HFFc6 (cell line): ENCODE measurements around the gene CHCHD5. TPM values are rescaled to one million over a fixed set of nuclear protein-coding genes. Genes with fewer than 3 reads are reported as not detected.

Source experiments
- DNase-seq: peaks from one replicate; pipeline ENCODE4 v3.0.0-alpha.2; 2018
- H3K27ac Mint-ChIP-seq: 2 replicates; pipeline ENCODE4 v1.8.0; 2020; ENCODE audit warnings: mild to moderate bottlenecking, mixed read lengths
- H3K27me3 Mint-ChIP-seq: 2 replicates; pipeline ENCODE4 v1.8.0; 2021; ENCODE audit warnings: mild to moderate bottlenecking, moderate library complexity, mixed read lengths; ENCODE audit not compliant: insufficient read depth
- H3K36me3 Mint-ChIP-seq: 2 replicates; pipeline ENCODE4 v1.8.0; 2021; ENCODE audit warnings: low read depth, mixed read lengths
- H3K4me1 Mint-ChIP-seq: 2 replicates; pipeline ENCODE4 v1.8.0; 2020; ENCODE audit warnings: low read depth, mixed read lengths
- H3K4me3 Mint-ChIP-seq: 2 replicates; pipeline ENCODE4 v1.8.0; 2020; ENCODE audit warnings: mild to moderate bottlenecking, moderate library complexity, mixed read lengths
- H3K9me3 Mint-ChIP-seq: 2 replicates; pipeline ENCODE4 v1.8.0; 2020; ENCODE audit warnings: mild to moderate bottlenecking, mixed read lengths
- CTCF ChIP-seq: fragments of 200-600 bp; sonication (generic); IDR thresholded peaks from 2 replicates; pipeline ENCODE4 v1.5.0; 2021; ENCODE audit warnings: antibody characterized with exemption, mild to moderate bottlenecking
- total RNA-seq, 6 experiments: library from RNA; stranded (reverse); fragmentation: NEBNext Ultra II Directional; extraction: Animal tissue kit (Norgen Biotek cat#: 25700); gene quantifications; 2 replicates in 1 of 6; 3 replicates in 5 of 6; pipeline ENCODE4 v1.2.3, GENCODE V29; 2021

The CHCHD5 gene
- total RNA-seq, 6 experiments from 2014 or later: 26.9 to 43.2 (median 32.6) TPM

- no peaks in the 10 kb centered on the region for H3K36me3 Mint-ChIP-seq
- DNase-seq: no peak
- no peak overlapping the region for H3K4me3 Mint-ChIP-seq
- peaks cover 41% of the 10 kb centered on the region for H3K4me1 Mint-ChIP-seq
- no peaks in the 10 kb centered on the region for H3K9me3 Mint-ChIP-seq
- no peak for TF ChIP-seq CTCF
- H3K27ac Mint-ChIP-seq: no peak overlapping the region
- peaks cover 3% of the 10 kb centered on the region for H3K27me3 Mint-ChIP-seq
Observed at GRCh38 chr2:112633708-112634107, 49.3 kb downstream of the CHCHD5 start.

GRCh38 chr2:112634153-112634873 is 49.9 kb downstream of the CHCHD5 start:
- H3K27me3 Mint-ChIP-seq: peaks cover 3% of the 10 kb centered on the region
- no peak for TF ChIP-seq CTCF
- H3K36me3 Mint-ChIP-seq: no peaks in the 10 kb centered on the region
- DNase-seq: no peak
- H3K27ac Mint-ChIP-seq: no peak overlapping the region
- peaks cover 37% of the 10 kb centered on the region for H3K4me1 Mint-ChIP-seq
- H3K4me3 Mint-ChIP-seq: no peak overlapping the region
- H3K9me3 Mint-ChIP-seq: no peaks in the 10 kb centered on the region

DNA sequence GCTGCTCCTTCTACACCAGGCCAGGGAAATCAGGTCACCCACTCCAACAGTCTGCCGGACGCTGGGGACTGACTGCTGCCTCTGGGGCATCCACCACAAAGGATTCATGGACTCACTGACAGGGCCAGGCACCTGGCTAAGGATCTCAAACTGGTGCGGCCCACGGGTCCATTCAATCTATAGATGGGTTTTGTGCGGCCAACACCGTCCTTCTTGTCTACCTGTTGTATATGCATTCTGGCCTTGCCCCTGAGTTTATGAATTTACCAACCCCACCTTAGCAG is 50.4 kb downstream of the CHCHD5 start:
- peaks cover 35% of the 10 kb centered on the region for H3K4me1 Mint-ChIP-seq
- no peak overlapping the region for H3K4me3 Mint-ChIP-seq
- no peaks in the 10 kb centered on the region for H3K9me3 Mint-ChIP-seq
- H3K36me3 Mint-ChIP-seq: no peaks in the 10 kb centered on the region
- TF ChIP-seq CTCF: no peak
- peaks cover 1% of the 10 kb centered on the region for H3K27me3 Mint-ChIP-seq
- H3K27ac Mint-ChIP-seq: no peak overlapping the region
- DNase-seq: no peak

GRCh38 chr2:112636605-112637288 is 52.3 kb downstream of the CHCHD5 start:
- H3K4me1 Mint-ChIP-seq: peaks cover 35% of the 10 kb centered on the region
- H3K36me3 Mint-ChIP-seq: no peaks in the 10 kb centered on the region
- H3K27ac Mint-ChIP-seq: no peak overlapping the region
- DNase-seq: no peak
- no peak overlapping the region for H3K4me3 Mint-ChIP-seq
- peaks cover 1% of the 10 kb centered on the region for H3K27me3 Mint-ChIP-seq
- H3K9me3 Mint-ChIP-seq: no peaks in the 10 kb centered on the region
- no peak for TF ChIP-seq CTCF

DNA sequence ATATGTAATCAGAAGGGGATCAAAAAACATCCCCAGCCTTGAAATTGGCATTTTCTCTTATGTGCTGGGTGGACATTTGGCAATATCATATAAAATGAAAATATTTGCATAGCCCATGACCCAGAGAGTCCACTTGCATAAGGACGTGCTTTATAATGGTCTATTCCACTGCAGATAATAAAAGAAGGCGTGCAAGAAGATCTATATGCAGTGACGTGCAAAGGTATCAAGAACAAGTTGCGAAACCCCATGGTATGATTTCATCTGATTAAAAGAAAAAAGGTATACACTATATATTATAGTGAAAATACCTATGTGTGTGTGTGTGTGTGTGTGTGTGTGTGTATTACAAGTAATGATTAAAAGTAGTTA is 52.9 kb downstream of the CHCHD5 start:
- no peak for DNase-seq
- no peak for TF ChIP-seq CTCF
- Mint-ChIP-seq H3K4me3 (no peak overlapping the region), H3K9me3 (no peaks in the 10 kb centered on the region), H3K27me3 (no peaks in the 10 kb centered on the region; the same call in none of the 2 replicates), H3K36me3 (no peaks in the 10 kb centered on the region), H3K27ac (no peak overlapping the region), H3K4me1 (peaks cover 35% of the 10 kb centered on the region)

Other genes with a start within 250 kb of the CHCHD5 start
- gene RGPD8, start 151.0 kb upstream of the CHCHD5 start, total RNA-seq: 1 to 10 TPM; 4.1 to 6.6 (median 5.5) TPM
- 10 to 100 TPM; 48.4 to 65.1 (median 55.1) TPM for gene TTL, start 102.5 kb upstream of the CHCHD5 start, total RNA-seq
- 10 to 100 TPM; 15.1 to 27.5 (median 17.6) TPM for gene POLR1B, start 42.1 kb upstream of the CHCHD5 start, total RNA-seq
- 100 to 1,000 TPM; 147 to 225 (median 195) TPM for gene SLC20A1, start 61.3 kb downstream of the CHCHD5 start, total RNA-seq
- gene NT5DC4, start 136.4 kb downstream of the CHCHD5 start, total RNA-seq: not detected
- gene CKAP2L, start 180.0 kb downstream of the CHCHD5 start, total RNA-seq: 10 to 100 TPM; 10.6 to 35.7 (median 30.2) TPM
- under 1 TPM in 1 of 6 experiments, not detected in 5; 0.07 TPM for gene IL1A, start 199.9 kb downstream of the CHCHD5 start, total RNA-seq